B cell (primary cell): ENCODE measurements around the gene KRT77. TPM values are rescaled to one million over a fixed set of nuclear protein-coding genes. Genes with fewer than 3 reads are reported as not detected.

Experiments used
- ATAC-seq: fragments of 200-7000 bp; cut with Tn5 transposase; one replicate; pipeline ENCODE4 v1.10.0; 2021; ENCODE audit warnings: low read depth, mild to moderate bottlenecking, moderate number of reproducible peaks, moderate library complexity
- CTCF ChIA-PET: fragments of 350-600 bp; sonication (Branson Sonifier 250); formaldehyde crosslinking; loops from one replicate; lab custom pipeline; 2021; ENCODE audit warnings: antibody characterized with exemption, inconsistent platforms; lab: Charles Lee
- POLR2A ChIA-PET: fragments of 350-600 bp; sonication (Branson Sonifier 250); formaldehyde crosslinking; loops from one replicate; lab custom pipeline; 2021; ENCODE audit warnings: antibody characterized with exemption; lab: Charles Lee
- DNase-seq: peaks from one replicate; pipeline ENCODE4 v3.0.0; 2013
- H2AFZ ChIP-seq: 2 replicates; pipeline ENCODE4 v1.6.1; 2012; ENCODE audit warnings: mild to moderate bottlenecking, low read depth, low read length; ENCODE audit not compliant: insufficient read depth, poor library complexity, severe bottlenecking
- H3K27ac ChIP-seq, 2 donors: 1 replicate in 1 of 2; 2 replicates in 1 of 2; pipeline ENCODE4 v1.5.1; 2012 to 2013; ENCODE audit warnings: low read length in 2 of 2, mild to moderate bottlenecking in 2 of 2, moderate library complexity in 1 of 2
- H3K27me3 ChIP-seq, 4 experiments: fragments of 200-600 bp in 1 of 4; sonication (generic) in 1 of 4; replicated peaks in 1 of 4; 1 replicate in 2 of 4; 2 replicates in 2 of 4; pipeline versions ENCODE4 v1.6.1 to v1.7.0; 2013 to 2016; ENCODE audit warnings: low read length in 3 of 4, mild to moderate bottlenecking in 2 of 4, mixed read lengths in 1 of 4, moderate library complexity in 1 of 4; ENCODE audit not compliant: insufficient read depth in 4 of 4, control insufficient read depth in 3 of 4; ENCODE audit errors: control extremely low read depth in 1 of 4
- H3K36me3 ChIP-seq, 2 experiments: replicated peaks in 1 of 2; 1 replicate in 1 of 2; 2 replicates in 1 of 2; pipeline versions ENCODE4 v1.6.1 to v1.7.1; 2013; ENCODE audit warnings: low read length in 1 of 2; ENCODE audit not compliant: insufficient read depth in 2 of 2, control insufficient read depth in 1 of 2; ENCODE audit errors: control extremely low read depth in 1 of 2, extremely low read depth in 1 of 2
- H3K4me1 ChIP-seq, 2 donors: fragments of 200-600 bp in 1 of 2; sonication (generic) in 1 of 2; 1 replicate in 1 of 2; 2 replicates in 1 of 2; pipeline versions ENCODE4 v1.5.1 to v1.6.1; 2013 to 2017; ENCODE audit warnings: low read length in 2 of 2; ENCODE audit not compliant: control insufficient read depth in 2 of 2, insufficient read depth in 2 of 2
- H3K4me2 ChIP-seq: replicated peaks from 2 replicates; pipeline ENCODE3; 2012; ENCODE audit warnings: mild to moderate bottlenecking, low read depth, low read length; ENCODE audit not compliant: poor library complexity, severe bottlenecking
- H3K4me3 ChIP-seq, 5 experiments: fragments of 200-600 bp in 1 of 5; sonication (generic) in 1 of 5; 1 replicate in 3 of 5; 2 replicates in 2 of 5; pipeline versions ENCODE4 v1.5.1 to v1.7.0; 2011 to 2016; ENCODE audit warnings: low read length in 4 of 5, mild to moderate bottlenecking in 4 of 5, low read depth in 2 of 5, control low read depth in 1 of 5, moderate library complexity in 1 of 5; ENCODE audit not compliant: insufficient read depth in 1 of 5; ENCODE audit errors: control extremely low read depth in 1 of 5, extremely low read depth in 1 of 5
- H3K79me2 ChIP-seq: fragments of 200-600 bp; sonication (generic); one replicate; pipeline ENCODE4 v1.6.0; 2016; ENCODE audit warnings: low read length; ENCODE audit not compliant: control insufficient read depth, insufficient read depth
- H3K9ac ChIP-seq: fragments of 200-600 bp; sonication (generic); 2 replicates; pipeline ENCODE4 v1.6.1; 2017; ENCODE audit warnings: mild to moderate bottlenecking, low read length, moderate library complexity
- H3K9me3 ChIP-seq, 3 donors: one replicate each; pipeline versions ENCODE4 v1.6.1 to v1.7.1; 2013; ENCODE audit warnings: low read length in 2 of 3; ENCODE audit not compliant: control insufficient read depth in 2 of 3, insufficient read depth in 1 of 3; ENCODE audit errors: control extremely low read depth in 1 of 3
- H4K20me1 ChIP-seq: 2 replicates; pipeline ENCODE4 v1.6.0; 2012; ENCODE audit warnings: mild to moderate bottlenecking, low read length; ENCODE audit not compliant: insufficient read depth, control insufficient read depth, poor library complexity, severe bottlenecking
- H3K27ac Mint-ChIP-seq: one replicate; pipeline ENCODE4 v1.8.0; 2021; ENCODE audit warnings: mixed read lengths
- H3K27me3 Mint-ChIP-seq: one replicate; pipeline ENCODE4 v1.8.0; 2021; ENCODE audit warnings: mixed read lengths
- H3K4me1 Mint-ChIP-seq: one replicate; pipeline ENCODE4 v1.8.0; 2021; ENCODE audit warnings: mixed read lengths
- H3K4me3 Mint-ChIP-seq: one replicate; pipeline ENCODE4 v1.8.0; 2021; ENCODE audit warnings: mixed read lengths
- H3K9me3 Mint-ChIP-seq: one replicate; pipeline ENCODE4 v1.8.0; 2022; ENCODE audit warnings: mixed read lengths; ENCODE audit not compliant: insufficient read depth
- EZH2 ChIP-seq: IDR thresholded peaks from 2 replicates; pipeline ENCODE4 v1.6.1; 2012; ENCODE audit warnings: borderline replicate concordance, low read depth, mild to moderate bottlenecking, moderate library complexity, low read length; ENCODE audit not compliant: insufficient read depth, poor library complexity, severe bottlenecking
- WGBS: methylation state at CpG from one replicate; pipeline ENCODE4 v1.1.5; 2013; ENCODE audit warnings: missing lambda C conversion rate; ENCODE audit not compliant: insufficient coverage; 5-methylcytosine and 5-hydroxymethylcytosine counted together
- intact Hi-C: fragments of 100-400 bp; cut with micrococcal nuclease; formaldehyde crosslinking; loops from one replicate; pipeline ENCODE4 v1.10.0; 2022
- polyA plus RNA-seq: library from polyadenylated mRNA; depleted of rRNA; stranded (reverse); fragments of >200 nt; gene quantifications from 2 replicates; pipeline ENCODE4 v1.2.3, GENCODE V29; 2012
- total RNA-seq, 2 donors: library from RNA; stranded (reverse); fragments of 120-200 nt in 1 of 2; gene quantifications; 1 replicate in 1 of 2; 2 replicates in 1 of 2; pipeline versions ENCODE4 v1.2.3 to v1.2.4, GENCODE V29; 2013 to 2022
- TF ChIP-seq, protein P1 (sequence below): fragments of 200-600 bp; IDR thresholded peaks from one replicate; pipeline ENCODE4 v1.8.0; 2022; ENCODE audit warnings: antibody characterized with exemption, mild to moderate bottlenecking

Gene KRT77
- total and polyA plus RNA-seq, 2 donors (not counting 1 experiment from before 2014, with no cell fraction given): not detected

DNA sequence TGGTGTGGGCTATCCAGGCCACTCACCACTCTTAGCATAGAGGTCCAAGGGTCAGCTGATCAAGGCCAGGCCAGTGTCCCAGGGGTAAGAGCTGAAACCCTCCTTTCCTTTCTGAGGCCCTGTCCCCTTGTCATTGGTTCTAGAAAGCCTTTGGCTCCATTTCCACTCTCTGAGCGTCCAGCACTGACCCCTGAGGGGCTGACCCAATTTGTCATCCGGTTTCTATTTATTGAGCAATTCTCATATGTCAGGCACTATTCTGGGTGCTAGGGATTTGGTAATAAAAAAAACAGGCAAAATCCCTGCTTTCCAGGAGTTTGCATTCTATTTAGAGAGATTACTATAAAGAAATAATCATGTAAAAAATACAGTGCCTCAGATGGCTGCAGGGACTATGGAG lies 3.4 kb downstream of the KRT77 start:
- ChIA-PET POLR2A (no interaction called here), CTCF (no interaction called here)
- H3K4me3 Mint-ChIP-seq: no peak overlapping the region
- H3K36me3 ChIP-seq: no peaks in the 10 kb centered on the region
- 100% methylated on average over 2 of the region's 2 CpGs for WGBS
- H4K20me1 ChIP-seq: no peaks in the 10 kb centered on the region
- no peak for ATAC-seq
- no peak overlapping the region for H3K4me3 ChIP-seq
- no peak overlapping the region for H3K4me2 ChIP-seq
- H3K9ac ChIP-seq: no peak overlapping the region
- H3K27ac Mint-ChIP-seq: no peak overlapping the region
- intact Hi-C loops: no loop called here
- no peaks in the 10 kb centered on the region for H3K9me3 Mint-ChIP-seq
- no peaks in the 10 kb centered on the region for H3K9me3 ChIP-seq
- H3K79me2 ChIP-seq: no peaks in the 10 kb centered on the region
- H3K27me3 ChIP-seq: no peaks in the 10 kb centered on the region
- no peaks in the 10 kb centered on the region for H3K4me1 Mint-ChIP-seq
- no peak for DNase-seq
- H3K27ac ChIP-seq: no peak overlapping the region
- H3K4me1 ChIP-seq: no peaks in the 10 kb centered on the region
- H2AFZ ChIP-seq: no peak overlapping the region
- peaks cover 50% of the 10 kb centered on the region for H3K27me3 Mint-ChIP-seq
- no peak for TF ChIP-seq EZH2
- TF ChIP-seq, protein P1, sequence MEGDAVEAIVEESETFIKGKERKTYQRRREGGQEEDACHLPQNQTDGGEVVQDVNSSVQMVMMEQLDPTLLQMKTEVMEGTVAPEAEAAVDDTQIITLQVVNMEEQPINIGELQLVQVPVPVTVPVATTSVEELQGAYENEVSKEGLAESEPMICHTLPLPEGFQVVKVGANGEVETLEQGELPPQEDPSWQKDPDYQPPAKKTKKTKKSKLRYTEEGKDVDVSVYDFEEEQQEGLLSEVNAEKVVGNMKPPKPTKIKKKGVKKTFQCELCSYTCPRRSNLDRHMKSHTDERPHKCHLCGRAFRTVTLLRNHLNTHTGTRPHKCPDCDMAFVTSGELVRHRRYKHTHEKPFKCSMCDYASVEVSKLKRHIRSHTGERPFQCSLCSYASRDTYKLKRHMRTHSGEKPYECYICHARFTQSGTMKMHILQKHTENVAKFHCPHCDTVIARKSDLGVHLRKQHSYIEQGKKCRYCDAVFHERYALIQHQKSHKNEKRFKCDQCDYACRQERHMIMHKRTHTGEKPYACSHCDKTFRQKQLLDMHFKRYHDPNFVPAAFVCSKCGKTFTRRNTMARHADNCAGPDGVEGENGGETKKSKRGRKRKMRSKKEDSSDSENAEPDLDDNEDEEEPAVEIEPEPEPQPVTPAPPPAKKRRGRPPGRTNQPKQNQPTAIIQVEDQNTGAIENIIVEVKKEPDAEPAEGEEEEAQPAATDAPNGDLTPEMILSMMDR: no peak

DNA sequence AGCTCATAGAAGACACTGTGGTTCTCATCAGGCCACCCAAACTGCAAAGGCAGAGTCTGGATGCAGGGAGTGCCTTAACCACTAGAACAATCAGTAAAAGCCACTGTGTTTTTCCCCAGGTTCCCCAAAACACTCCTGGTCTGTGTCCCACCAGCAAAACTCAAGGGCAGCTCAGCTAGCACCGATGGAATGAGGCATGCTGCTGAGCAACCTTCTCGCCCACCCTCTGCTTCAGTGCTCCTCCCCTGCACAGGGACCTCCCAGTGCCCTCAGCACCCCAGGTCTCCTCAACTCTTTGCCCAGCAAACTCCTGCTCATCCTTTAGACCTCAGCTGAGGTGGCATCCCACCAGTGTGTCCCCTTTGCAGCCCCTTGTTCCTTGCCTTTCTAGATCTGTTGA lies 4.0 kb downstream of the KRT77 start:
- Histone ChIP-seq H3K27me3 (no peaks in the 10 kb centered on the region), H3K9me3 (no peaks in the 10 kb centered on the region), H3K9ac (no peak overlapping the region), H4K20me1 (no peaks in the 10 kb centered on the region), H3K27ac (no peak overlapping the region), H3K4me2 (no peak overlapping the region), H3K36me3 (no peaks in the 10 kb centered on the region), H3K4me3 (no peak overlapping the region), H2AFZ (no peak overlapping the region), H3K79me2 (no peaks in the 10 kb centered on the region), H3K4me1 (no peaks in the 10 kb centered on the region)
- Mint-ChIP-seq H3K27me3 (peaks cover 52% of the 10 kb centered on the region), H3K27ac (no peak overlapping the region), H3K4me1 (no peaks in the 10 kb centered on the region), H3K4me3 (no peak overlapping the region), H3K9me3 (no peaks in the 10 kb centered on the region)
- no peak for TF ChIP-seq EZH2
- TF ChIP-seq, protein P1: no peak
- ChIA-PET CTCF (no interaction called here), POLR2A (no interaction called here)
- DNase-seq: no peak
- intact Hi-C loops: no loop called here
- 70% methylated on average over 2 of the region's 2 CpGs for WGBS
- ATAC-seq: no peak
